HG03439 (cell line): Measurements from ENCODE around the gene MAP2K1.
"Not testable (repeated sequence)": the region's sequence is repeated elsewhere in the genome, so short reads cannot be mapped to it uniquely, and the experiment has no call there.

Experiments used
- ATAC-seq: cut with Tn5 transposase; IDR thresholded peaks from one replicate; pipeline ENCODE4 v1.9.1; 2021; ENCODE audit warnings: mild to moderate bottlenecking, moderate library complexity; ENCODE audit not compliant: unreplicated experiment

The MAP2K1 gene

GRCh38 chr15:66423149-66423548 lies 36.4 kb downstream of the MAP2K1 start:
- ATAC-seq: no peak

DNA sequence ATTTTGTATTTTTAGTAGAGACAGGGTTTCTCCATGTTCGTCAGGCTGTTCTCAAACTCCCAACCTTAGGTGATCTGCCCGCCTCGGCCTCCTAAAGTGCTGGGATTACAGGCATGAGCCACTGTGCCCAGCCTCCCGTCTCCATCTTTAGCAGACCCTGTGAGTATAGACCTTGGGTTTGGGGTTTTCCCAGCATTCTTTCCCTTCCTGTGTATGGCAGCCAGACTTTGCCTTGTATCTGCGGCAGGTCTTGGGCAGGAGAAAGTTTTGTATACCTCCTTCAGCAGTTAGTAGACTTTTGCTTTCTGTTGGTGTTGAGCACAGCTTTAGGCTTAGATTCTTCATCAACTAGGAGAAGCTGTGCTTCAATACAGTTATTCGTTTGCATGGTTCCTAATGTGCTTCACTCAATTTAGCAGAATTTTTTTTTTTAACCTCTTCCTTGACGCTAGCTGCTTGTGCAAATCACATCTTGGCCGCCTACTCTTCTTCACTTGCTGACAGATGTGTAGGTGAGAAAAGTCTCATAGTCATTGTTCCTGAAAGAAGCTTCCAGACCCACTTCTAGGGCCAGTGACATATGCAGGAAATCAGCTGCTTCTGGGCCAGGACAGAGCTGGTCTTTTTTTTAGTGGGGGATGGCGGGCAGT lies 38.4 kb downstream of the MAP2K1 start:
- ATAC-seq: no peak

GRCh38 chr15:66425837-66426236 lies 39.1 kb downstream of the MAP2K1 start:
- no peak for ATAC-seq

GRCh38 chr15:66429117-66429516 lies 42.4 kb downstream of the MAP2K1 start:
- no peak for ATAC-seq

- ATAC-seq: no peak
Measured at GRCh38 chr15:66429546-66429945, 42.8 kb downstream of the MAP2K1 start.

DNA sequence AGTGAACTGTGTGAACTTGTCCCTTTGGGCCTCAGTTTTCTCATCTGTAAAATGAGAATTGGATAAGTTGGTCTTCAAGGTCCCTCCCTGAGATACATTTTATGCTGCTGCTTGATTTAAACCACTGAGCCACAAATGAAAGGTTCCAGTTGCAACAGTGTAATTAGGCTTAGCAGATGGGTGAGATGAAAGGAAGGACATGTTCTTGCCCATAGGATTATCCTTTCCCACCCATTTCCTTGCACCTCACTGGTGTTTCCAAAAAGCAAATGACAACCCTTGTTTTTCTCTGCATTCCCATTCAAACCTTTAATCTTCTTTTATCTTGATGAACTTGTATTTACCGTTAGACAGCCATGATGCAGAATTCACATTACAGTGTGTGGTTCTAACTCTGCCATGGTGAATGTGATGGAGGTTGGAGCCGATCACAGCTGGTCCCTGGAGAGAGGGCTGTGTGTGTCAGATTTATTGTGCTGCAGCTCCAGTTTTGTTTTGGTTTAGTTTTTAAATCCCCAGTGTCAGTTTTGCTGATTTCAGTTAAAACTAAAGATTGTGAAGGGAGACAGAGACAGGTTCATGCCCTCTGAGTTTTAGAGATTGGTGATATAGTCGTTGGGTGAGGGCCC lies 44.0 kb downstream of the MAP2K1 start:
- ATAC-seq: no peak

DNA sequence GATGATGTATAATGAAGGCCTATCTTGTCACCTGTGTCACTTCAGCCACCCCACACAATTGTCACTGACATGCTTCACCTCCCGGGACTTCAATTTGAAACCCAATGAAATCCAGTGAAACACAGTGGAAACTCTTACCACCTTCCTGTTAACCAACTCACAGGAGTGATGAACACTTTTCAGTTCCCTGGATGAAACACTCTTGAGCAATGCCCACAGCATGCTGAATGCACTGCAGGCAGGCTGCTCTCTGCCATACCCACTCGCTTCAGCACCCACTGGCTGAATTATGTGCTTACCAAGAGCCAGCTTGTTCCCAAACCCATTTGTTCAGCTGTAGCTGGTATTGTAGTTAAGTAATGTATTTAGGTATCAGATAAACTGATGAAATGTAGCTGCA lies 47.0 kb downstream of the MAP2K1 start:
- no peak for ATAC-seq

DNA sequence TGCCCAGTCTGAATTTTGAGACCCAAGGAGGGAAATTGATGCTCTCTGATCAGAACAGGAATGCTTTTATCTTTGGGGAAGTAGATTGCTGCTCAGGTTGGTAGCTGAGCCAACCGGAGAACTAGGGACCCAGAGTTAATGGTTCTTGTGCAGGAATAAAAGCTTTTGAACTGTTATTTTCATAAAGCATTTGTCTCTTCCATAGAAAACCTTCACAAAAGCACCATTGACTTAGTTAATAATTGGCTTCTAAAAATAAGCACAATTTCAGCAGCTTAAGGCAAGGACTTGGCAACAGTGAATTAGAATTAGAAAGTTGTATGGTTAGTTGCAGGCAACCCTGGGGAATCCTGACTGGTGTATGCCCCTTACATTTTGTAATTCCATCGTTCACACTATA lies 53.8 kb downstream of the MAP2K1 start:
- ATAC-seq: no peak

DNA sequence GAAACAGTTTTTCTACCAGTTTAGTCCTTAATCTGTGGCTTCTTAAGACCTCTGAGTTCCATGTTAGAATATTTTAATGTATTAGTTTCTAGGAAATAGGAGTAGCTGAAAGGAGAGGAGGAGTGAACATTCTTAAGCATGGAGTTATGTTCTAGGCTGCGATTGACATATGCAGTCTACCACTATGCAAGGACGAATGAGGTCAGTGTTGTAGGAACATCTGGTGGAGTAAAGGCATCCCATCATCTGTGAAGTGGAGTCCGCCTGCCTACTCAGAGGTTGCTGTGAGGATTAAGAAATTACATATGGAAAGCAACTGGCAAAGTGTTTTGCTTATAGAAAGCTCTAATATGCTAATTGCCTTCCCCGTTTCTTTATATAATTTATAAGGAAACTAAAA lies 65.7 kb downstream of the MAP2K1 start:
- ATAC-seq: no peak

DNA sequence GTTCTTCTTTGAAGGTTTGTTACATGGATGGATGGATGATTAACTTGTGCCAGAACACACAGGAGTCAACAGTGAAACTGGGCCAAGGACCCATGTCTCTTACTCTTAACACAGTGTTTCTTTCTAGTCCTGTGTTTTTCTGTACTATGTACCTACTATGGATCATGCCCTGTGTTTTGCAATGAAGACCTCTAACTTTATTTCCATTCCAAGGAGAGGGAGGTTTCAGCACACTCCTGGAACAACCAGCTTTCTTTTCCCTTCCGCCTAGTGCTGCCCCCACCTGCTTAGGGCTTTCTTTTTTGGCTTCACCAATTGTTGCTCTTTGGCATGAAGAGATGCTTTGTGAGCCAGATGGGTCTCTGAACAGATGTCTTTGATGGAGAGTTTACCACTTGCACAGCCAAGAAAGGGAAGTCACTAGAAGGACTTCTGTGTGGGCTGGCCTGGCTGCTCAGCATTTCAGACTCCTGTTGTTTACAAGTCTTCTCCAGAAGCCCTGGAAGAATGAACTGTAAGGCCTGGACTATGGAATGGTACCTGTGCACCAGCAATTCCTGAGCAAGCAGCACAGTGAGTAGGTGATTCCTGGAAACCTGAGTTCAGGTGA lies 66.4 kb downstream of the MAP2K1 start:
- no peak for ATAC-seq

GRCh38 chr15:66454143-66454542 lies 67.4 kb downstream of the MAP2K1 start:
- no peak for ATAC-seq

GRCh38 chr15:66456211-66456610 lies 69.5 kb downstream of the MAP2K1 start:
- ATAC-seq: no peak

DNA sequence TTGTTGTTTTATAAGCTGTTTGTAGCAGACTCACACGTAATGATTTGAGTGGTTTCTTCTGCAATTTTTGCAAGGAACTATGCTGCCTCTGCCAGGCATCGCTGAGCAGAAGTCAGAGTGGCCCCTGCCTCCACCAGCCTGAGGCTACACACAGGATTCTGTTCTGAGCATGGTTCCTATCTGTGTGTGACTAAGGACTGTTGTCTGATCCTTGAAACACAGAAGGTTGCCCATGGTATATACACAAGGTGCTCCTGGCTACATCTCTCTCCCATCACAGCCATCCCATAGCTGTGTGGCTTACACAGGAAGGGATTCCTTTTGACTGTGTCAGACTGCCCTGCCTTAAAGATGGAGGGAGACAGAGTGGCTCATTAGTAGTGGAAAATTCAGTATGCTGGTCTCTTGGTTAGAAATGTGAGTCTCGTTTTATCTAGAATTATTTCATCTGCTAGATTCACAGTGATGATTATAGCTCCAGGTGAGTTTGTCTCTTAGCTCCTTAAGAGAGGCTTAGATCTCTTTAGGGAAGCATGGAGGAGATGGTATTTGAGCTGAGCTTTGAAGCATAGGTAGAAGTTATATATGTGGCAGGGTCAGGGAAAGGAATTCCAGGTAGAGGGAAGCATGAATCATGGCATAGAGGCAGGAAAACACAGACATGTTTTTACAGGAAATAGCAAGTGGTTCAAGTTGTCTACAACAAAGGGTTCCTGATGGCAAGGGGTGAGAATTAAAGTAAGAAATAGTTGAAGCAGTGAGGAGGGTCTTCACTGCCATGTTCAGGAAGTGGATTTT lies 73.3 kb downstream of the MAP2K1 start:
- ATAC-seq: no peak

DNA sequence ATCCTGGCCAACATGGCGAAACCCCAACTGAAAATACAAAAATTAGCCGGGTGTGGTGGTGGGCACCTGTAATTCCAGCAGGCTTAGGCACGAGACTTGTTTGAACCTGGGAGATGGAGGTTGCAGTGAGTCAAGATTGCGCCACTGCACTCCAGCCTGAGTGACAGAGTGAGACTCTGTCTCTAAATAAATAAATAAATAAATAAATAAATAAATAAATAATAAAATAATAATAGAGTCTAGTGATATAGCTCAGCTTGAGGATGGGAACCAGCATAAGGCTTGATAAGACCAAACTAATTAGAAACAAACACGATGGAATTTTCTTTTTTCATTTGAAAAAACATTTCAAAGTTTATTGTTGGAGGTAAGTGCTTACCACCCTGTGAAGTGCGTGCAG lies 74.6 kb downstream of the MAP2K1 start:
- ATAC-seq: not testable (repeated sequence)

- no peak for ATAC-seq
Measured at GRCh38 chr15:66461917-66462316, 75.2 kb downstream of the MAP2K1 start.

DNA sequence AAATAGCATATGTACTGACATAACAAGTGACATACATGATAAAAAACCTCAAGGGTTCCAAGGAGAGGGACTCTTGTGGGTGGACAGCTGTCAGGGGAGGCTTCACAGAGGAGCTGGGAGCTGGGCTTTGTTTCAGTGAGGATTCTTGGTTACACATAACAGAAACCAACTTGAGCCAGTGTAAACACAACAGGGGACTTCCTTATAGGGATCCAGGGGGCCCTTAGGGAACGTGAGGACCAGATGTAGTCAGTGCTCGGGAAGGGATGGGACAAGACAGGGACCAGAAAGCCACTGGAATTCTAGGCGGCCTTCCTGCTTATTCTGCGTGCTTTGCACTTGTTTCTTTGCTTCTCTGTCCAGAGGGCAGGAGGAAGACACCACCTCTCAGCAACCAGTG lies 75.9 kb downstream of the MAP2K1 start:
- ATAC-seq: no peak

DNA sequence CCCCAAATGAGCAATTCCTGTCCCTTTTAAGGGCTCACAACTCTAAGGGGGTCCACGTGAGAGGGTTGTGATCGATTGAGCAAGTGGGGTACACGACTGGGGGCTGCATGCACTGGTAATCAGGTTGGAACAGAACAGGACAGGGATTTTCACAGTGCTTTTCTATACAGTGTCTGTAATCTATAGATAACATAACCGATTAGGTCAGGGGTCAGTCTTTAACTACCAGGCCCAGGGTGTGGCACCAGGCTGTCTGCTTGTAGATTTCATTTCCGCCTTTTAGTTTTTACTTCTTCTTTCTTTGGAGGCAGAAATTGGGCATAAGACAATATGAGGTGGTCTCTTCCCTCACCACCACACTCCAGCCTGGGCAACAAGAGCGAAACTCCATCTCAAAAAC lies 78.6 kb downstream of the MAP2K1 start:
- not testable (repeated sequence) for ATAC-seq

- ATAC-seq: not testable (repeated sequence)
Measured at GRCh38 chr15:66467162-66468040, 80.7 kb downstream of the MAP2K1 start.

GRCh38 chr15:66470825-66471224 lies 84.1 kb downstream of the MAP2K1 start:
- not testable (repeated sequence) for ATAC-seq

GRCh38 chr15:66472176-66472999 lies 85.7 kb downstream of the MAP2K1 start:
- no peak for ATAC-seq
